Activated CD4-positive, alpha-beta T cell treated with anti-CD3 and anti-CD28 coated beads, Interleukin-10, Interleukin-2, amounts not matched to agents 100 ng/mL and 50 ng/mL, durations not matched to agents 16 hours and 8 hours (primary cell): Measurements from ENCODE around the gene LRP10.
"Not testable (repeated sequence)": the region's sequence is repeated elsewhere in the genome, so short reads cannot be mapped to it uniquely, and the experiment has no call there.

Experiments
- DNase-seq: peaks from one replicate; pipeline ENCODE4 v3.0.0-alpha.2; 2020

LRP10 gene

DNA sequence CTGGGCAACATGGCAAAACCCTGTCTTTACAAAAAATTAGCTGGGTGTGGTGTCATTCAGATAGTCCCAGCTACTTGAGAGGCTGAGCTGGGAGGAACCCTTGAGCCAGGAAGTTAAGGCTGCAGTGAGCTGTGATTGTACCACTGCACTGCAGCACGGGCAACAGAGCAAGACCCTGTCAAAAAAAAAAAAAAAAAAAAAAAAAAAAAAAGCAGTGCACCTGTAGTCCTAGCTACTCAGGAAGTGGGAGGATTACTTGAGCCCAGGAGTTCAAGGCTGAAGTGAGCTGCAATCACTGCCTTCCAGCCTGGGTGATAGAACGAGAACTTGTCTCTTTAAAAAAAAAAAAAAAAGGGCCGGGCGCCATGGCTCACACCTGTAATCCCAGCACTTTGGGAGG, 17.1 kb downstream of the LRP10 start:
- DNase-seq, result peak; percentile 18

DNA sequence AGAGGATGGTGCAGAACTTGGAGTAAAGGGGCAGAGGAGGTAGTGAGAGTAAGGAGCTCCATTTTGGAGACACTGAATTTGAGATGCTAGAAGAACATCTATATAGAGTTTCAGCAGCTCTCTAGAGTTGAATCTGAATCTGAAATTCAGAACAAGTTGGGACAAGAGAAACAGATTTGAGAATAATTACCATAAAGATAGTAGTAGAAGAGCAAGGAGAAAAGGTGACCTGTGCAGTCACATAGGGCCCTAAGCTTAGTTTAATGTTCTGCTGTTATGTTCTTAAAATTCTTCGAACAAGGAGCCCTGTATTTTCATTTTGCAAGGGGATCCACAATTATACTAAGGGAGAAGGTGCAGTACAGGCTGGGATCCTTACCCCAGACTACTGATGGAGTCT, 18.9 kb downstream of the LRP10 start:
- no peak for DNase-seq

DNA sequence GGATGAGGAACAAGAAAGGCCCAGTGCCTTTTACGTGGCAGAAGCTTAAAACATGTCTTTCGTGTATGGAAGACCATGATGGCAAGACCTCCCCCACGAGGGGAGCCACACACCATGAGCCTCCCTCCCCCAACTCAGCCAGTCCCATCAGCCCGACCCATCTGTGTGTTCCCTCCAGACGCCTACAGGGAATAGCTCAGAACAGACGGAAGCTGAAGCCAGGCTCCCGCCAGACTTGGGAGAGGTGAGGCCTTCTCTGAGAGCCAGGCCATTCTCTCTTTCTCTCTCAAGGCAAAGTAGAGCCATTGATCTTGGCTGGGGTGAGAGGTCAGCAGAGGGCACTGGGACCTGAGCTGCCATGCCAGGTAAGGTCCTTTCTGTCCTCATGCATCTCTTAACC, 20.9 kb downstream of the LRP10 start:
- DNase-seq, result no peak

DNA sequence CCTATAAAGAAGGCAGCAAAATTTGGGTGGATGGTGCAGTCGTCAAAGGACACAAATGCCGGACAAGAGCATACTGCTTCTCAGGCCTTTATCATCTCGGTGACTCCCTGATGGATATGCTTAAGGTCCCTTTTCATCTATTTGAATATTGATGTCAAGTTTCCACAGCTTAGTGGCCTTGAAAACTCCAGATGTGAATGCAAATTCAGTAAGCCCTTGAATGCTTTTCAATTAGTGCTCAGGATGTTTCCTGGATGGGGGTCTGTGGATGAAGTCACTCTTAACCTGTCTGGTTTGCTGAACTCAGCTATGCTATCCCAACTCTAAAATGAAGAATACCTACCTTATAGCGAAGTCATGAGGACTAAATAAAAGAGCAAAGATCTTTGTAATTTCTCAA, 22.2 kb downstream of the LRP10 start:
- DNase-seq, result no peak

DNA sequence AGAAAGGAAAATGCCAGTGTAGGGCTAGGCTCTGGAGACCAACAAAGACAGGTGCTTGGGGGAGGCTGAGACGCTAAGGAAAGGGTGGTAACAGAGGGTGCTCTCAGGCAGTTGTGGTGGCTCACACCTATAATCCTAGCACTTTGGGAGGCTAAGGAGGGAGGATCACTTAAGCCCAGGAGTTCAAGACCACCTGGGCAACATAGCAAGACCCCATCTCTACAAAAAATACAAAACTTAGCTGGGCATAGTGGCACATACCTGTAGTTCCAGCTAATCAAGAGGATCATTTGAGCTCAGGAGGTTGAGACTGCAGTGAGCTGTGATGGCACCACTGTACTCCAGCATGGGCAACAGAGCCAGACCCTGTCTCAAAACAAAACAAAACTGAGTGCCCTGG, 23.9 kb downstream of the LRP10 start:
- no peak for DNase-seq

DNA sequence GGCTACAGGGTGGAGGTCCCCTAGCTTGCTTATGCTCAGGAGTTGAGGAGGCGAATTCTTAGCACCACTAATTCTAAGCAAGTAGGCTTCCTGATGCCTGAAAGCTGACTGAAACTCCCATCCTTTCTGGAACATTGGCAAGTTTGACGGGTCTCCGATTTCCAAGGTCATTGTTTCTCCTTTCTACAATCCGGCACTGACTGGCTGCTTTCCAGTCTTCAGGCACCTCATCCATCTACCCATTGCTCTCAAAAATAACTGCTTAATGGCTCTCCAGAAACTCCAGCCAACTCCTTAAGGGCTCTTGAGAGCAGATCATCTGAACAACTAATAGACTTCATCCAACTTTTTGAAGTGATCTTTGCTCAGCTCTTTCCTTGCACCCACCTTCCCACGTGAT, 24.8 kb downstream of the LRP10 start:
- no peak for DNase-seq

DNA sequence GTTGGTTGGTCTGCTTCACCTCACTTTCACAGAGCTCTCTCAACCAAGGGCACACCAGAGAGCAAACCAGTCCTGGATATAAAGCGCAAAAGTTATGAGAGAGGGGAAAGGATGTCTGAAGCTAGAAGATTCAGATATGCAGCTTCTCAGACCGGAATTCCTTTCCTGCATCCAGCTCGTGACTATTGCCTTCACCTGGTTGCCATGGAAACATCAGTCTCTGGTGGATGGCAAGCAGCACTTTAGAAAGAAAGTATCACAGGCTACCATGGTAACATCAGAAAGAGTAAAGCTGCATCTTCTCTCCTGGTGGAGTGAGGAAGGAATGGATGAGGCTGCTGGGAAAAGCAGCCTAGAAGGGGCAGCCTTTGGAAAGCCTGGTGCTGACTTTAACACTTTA, 25.2 kb downstream of the LRP10 start:
- DNase-seq, result no peak

DNA sequence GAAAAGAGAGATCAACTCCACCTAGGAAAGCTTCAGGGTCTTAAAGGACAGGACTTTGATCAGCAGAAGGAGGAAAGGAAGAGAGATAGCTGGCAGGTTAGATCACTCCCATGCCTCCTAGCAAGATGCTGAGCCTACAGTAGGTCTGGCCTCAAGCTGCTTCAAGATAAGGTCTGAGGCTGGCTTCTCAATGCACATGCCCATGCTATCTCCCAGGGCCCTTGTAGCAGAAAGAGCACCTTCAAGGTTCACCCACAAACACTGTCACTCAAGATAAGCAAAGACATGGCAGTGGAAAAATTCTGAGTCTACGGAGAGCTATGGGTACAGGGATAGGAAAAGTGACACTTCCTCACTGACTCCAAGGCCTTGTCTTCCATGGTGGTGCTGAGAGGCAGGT, 25.8 kb downstream of the LRP10 start:
- DNase-seq, result no peak

DNA sequence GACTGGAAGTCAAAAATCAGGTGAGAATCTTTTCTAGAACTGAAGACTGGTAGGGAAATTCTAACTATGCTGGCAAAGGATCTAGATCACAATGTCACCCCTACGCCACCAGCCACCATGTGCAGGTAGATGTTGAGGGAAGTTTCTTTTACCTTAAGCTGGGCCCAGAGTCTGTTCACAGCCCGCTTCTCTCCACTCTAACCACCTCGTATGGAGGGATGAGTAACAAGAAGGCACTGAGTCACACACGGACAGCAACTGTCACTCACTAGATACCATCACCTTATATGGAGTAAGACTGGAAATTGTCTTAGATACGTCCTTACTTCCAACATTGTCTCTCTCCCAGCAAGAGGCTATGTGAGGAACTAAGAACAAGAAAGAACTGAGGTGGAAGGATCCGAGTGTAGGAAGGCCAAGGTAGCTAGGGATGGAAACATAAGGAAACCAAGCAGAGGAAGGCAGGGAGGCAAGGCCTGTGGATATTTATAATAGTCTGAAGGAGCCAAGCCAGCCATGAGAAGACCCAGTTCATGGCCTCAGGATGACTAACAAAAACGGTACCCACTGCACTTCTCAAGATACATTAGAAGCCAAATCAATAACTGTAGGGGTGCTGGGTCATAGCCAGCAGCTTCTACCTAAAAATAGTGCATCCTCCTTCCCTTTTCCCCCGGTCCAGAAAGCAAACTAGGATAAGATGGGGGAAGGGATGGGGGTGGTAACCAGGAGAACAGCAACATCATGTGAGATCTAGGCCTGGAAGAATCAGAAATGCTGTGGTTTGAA, 27.0 kb downstream of the LRP10 start:
- DNase-seq, result peak; percentile 39

DNA sequence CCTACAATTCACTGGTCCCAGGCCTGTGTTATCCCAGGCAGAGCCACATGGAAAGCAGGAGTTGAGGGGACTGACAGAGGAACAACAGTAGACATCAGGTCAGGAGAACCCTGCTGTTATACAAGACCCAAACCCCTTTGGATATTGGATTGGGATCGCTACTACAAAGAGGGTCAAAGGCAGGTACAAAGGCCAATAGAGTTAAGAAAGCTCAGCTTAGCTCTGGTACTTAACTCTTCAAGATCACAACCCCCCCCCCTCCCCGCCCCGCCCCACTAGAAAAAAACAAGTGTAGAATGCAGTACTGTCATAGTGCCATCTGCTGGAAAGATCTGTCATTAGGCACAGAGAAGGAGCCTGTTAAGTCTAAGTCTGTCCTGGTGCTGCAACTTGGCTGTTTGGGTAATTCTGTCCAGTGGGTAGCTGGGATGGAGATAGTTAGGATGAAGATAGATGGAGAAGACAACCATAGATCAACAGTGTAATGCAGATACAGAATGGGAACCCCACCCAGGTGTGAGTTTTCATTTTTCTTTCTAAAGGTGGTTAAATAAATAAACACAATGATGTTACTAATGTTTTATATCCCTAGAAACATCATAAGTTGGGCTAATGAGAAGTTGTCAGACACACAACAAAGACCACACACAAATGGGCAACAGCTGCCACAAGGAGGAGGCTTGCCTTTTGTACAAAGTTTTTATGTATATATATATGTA, 28.7 kb downstream of the LRP10 start:
- DNase-seq, result peak; percentile 64

DNA sequence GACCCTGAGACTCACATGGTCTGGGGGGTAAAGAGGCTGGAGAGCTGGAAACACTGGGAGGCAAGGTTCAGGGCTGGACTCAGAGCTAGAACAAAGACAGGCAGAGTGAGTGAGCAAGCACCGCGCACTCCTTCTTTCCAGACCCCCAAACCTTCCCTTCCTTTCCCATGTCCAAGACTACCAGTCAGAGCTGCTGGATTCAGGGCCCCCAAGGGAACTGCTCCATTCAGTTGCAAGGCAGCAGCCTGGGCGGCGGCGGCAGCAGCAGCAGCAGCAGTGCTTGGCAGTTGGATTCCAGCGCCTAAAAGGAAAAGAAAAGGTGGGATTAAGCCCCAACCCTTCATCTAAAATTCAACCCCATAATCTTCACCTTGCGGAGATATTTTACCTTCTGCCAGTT, 30.3 kb downstream of the LRP10 start:
- no peak for DNase-seq

DNA sequence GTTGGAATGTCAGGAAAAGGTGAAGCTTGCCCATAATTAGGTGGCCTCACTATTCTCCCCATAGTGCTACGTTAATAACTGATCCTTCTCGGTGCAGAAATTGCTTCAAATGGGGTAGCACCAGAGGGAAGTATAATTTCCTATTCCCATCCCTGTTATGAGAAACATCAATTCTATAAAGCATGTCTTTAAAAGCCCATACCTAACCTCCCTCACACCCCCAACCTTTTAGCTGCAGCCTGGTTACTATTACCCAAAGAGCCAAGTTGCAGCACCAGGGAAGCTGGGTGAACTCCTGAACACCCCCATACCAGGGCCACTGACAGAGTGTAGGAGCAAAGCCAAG, 32.2 kb downstream of the LRP10 start:
- no peak for DNase-seq

DNA sequence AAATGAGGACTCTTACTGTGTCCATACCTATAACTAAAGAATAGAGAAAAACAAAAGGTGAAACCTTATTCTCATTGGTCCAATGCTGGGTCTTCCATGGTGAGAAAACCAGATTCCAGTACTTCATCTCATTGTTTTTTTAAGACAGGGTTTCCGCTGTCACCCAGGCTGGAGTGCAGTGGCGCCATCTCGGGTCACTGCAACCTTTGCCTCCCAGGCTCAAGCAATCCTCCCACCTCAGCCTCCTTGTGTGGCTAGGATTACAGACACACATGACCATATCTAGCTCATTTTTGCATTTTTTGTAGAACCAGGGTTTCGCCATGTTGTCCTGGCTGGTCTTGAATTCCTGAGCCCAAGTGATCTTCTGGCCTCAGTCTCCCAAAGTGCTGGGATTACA, 34.1 kb downstream of the LRP10 start:
- DNase-seq, result no peak

DNA sequence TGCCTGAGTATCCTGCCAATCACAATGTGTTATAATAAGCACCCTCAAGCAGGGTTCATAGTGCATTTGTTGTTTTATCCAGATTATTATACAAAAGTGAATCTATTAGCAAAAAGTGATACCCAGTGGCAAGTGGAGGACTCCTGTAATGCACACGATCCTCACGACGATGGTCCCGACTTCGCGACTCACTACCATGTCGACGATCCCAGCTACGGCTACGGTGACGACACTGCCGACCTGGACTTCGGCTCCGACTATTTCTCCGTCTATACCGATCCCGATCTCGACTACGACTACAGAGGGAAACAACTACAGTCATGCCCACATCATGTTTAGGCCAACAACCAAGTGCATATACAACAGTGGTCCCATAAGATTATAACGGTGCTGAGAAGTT, 34.5 kb downstream of the LRP10 start:
- DNase-seq, result no peak

DNA sequence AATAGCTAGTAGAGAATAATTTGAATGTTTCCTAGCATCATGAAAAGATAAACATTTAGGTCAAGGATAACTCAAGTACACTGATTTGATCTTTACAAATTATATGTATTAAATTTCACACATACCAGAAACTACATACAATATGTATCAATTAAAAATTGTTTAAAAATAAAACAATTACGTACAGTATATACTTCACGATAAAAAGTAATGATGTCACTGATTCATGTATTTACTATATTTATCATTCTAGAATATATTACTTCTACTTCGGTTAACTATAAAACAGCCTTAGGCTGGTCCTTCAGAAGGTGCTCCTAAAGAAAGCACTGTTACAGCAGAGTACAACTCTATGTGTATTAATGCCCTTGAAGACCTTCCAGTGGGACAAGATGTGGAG, 35.9 kb downstream of the LRP10 start:
- DNase-seq, result no peak

DNA sequence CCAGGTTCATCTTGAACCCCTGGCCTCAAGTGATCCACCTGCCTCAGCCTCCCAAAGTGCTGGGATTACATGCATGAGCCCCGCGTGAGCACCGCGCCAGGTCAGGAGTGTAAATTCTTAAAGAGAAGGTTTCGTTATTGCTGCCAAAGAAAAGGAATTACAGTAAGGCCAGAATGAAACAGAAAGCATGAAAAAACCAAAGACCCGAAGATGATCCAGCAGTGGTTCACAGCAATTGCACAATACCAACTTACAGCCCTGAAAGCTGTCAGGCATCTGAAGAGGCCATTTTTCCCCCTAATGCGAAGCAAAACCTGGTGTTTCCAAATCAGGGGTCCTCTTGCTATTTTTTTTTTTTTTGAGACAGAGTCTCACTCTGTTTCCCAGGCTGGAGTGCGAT, 37.1 kb downstream of the LRP10 start:
- no peak for DNase-seq

DNA sequence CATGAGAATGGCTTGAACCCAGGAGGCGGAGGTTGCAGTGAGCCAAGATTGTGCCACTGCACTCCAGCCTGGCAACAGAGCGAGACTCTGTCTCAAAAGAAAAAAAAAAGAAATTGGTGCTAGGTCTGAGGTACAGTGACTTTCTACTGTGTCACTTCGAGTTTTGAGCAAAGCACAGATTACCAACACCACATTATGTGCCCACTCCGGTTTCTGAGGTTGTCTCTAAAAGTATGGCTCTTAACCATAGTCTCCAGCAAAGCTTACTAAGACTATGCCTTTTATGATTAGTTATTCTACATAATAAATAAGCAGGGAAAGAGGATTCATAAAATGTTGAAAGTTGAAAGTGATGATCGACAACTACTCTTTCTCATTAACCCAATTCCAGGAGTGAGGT, 39.4 kb downstream of the LRP10 start:
- no peak for DNase-seq

DNA sequence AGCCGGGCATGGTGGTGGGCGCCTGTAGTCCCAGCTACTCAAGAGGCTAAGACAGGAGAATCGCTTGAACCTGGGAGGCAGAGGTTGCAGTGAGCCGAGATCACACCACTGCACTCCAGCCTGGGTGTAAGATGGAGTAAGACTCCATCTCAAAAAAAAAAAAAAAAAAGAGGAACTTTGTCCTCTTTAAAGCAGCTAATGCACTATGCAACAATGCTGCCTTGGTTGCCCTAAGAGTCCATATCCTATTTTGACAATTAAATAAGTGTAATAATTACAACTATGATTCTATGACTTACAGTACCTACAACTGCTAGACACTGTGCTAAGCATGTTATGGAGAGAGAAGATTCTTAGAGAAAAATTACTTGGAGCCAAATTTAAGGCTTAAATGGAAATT, 43.3 kb downstream of the LRP10 start:
- not testable (repeated sequence) for DNase-seq

DNA sequence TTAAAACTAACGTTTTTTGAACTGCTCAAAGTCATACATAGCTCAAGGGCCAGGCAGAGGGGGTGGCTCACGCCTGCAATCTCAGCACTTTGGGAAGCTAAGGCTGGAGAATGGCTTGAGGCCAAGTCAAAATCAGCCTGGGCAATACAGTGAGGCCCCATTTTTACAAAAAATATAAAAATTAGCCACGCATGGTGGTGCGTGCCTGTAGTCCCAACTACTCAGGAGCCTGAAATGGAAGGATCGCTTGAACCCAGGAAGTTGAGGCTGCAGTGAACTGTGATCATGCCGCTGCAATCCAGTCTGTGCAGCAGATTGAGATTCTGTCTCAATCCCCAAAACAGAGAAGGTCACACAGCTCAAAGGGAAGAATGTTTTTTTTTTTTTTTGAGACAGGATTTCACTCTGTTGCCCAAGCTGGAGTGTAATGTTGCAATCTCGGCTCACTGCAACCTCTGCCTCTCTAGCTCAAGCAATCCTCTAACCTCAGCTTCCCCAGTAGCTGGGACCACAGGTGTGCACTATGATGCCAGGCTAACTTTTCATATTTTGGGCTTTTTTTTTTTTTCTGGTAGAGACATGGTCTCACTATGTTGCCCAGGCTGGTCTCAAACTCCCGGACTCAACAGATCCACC, 44.5 kb downstream of the LRP10 start:
- DNase-seq, result no peak

DNA sequence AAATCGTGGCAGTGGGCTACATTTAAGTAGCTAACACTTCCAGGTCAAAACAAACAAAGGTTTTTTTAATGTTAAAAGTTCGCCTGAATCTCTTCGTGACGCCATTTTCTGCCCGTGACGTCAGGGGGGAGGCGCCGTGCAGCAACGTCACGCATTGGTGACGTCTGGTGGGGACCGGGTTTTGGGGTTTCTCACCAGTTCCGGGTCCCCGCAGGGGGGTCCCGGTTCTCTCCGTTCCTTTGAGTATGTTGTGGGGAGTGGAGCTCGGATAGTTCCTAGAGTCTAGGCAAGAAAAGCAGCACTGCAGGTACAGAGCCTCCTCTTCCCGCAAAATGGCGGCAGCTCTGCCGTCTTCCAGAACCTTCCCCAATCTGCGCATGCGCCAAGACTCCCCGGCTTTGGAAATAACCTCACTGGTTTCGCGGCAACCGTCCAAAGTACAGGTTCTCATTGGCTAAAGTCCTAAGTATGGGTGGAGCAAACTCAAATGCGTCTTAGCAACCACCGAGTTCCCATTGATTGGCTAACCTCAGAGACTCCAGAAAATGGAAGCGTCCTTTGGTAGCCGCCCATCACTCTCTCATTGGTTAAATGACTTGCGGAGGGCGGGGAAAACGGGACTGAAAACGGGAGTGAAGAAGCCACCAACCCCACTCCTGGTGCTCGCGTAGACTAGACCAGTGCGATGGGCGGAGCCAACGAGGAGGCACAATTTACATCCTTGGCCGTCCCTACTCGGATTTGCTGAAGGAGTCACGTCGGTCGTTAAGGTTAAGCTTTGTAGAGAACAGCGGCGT, 47.5 kb downstream of the LRP10 start, which contains the start of gene RBM23:
Gene RBM23 (minus strand): TSS at position 346 of the 797 bp plus-strand sequence.
- DNase-seq, result peak; percentile 100

DNA sequence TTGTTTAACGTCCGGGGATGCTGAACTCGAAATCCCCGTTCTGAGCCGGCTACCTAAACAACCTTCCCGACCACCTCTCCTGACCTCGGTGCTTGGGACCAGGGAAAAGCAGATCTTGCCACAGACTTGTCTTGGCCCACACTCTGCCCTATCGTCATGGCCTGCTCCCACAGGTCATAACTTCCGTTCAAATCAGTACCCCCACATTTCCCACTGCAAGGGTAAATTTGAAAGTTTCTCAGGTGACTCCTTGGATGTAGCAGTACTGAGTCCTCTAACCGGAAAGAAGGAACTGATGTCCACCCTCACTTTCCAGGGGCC, 48.0 kb downstream of the LRP10 start:
- DNase-seq, result no peak

DNA sequence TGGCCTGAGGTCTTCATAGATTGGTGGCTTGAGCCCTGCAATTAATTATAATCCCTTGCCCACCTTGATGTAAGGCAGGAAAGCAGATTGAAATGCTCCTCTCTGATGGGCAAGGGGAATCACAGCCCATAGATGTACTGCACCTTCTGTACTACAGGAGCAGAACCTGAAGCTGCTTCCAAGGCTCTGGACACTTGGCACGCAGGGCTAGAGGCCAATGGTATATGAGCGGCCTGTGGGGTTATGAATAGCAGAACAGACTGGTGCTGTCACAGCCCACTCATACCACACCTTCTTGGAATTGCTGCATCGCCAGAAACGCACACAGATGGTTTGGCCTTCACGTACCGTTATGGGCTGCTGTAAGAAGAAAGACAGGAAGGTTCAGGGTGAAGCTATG, 49.2 kb downstream of the LRP10 start:
- DNase-seq, result no peak

DNA sequence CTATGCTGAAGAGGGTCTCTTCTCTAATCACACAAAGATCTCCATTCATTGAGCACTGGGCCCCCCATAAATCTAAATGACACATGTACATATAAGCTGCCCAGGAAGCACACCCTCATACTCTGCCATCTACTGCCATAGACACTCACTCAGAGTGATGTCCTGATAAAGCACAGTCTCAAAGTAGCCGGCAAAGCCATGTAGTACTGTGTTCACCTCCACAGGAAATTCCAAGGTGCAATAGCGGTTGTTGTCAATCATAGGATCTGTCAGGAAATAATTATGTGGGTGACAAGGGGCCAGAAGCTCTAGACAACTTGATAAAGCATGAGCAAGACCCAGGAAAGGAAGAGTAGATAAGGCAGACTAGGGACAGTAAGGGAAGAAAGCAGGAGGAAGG, 50.8 kb downstream of the LRP10 start:
- no peak for DNase-seq

DNA sequence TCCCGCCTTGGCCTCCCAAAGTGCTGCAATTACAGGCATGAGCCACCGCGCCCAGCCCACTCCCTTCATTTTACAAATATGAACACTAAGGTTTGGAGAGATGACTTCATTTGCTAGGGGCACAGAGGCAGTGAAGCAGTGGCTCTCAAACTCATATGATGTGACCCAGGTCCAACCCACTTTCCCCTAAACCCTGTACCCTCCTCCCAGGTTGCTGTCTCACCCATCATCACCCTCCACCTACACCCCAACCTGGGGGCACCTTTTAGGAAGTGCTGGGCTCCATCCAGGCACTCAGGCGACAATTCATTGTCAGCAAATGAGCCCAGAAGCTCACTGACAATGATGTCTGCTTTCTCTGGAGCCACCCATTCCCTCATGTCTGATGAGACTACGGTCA, 52.2 kb downstream of the LRP10 start:
- DNase-seq, result no peak
